Measurements from ENCODE around the gene PLA2G2E.
"Not testable (repeated sequence)": the region's sequence is repeated elsewhere in the genome, so short reads cannot be mapped to it uniquely, and the experiment has no call there.

The PLA2G2E gene

GRCh38 chr1:19889656-19890055, 33.8 kb downstream of the PLA2G2E start:
- TF ChIP-seq, protein P1, sequence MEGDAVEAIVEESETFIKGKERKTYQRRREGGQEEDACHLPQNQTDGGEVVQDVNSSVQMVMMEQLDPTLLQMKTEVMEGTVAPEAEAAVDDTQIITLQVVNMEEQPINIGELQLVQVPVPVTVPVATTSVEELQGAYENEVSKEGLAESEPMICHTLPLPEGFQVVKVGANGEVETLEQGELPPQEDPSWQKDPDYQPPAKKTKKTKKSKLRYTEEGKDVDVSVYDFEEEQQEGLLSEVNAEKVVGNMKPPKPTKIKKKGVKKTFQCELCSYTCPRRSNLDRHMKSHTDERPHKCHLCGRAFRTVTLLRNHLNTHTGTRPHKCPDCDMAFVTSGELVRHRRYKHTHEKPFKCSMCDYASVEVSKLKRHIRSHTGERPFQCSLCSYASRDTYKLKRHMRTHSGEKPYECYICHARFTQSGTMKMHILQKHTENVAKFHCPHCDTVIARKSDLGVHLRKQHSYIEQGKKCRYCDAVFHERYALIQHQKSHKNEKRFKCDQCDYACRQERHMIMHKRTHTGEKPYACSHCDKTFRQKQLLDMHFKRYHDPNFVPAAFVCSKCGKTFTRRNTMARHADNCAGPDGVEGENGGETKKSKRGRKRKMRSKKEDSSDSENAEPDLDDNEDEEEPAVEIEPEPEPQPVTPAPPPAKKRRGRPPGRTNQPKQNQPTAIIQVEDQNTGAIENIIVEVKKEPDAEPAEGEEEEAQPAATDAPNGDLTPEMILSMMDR (IDR thresholded peaks at IDR 0.05; ENCODE audit: low read depth, low read length): no peak
- H3K9me3 ChIP-seq: no peaks in the 10 kb centered on the region
- H3K27me3 ChIP-seq: no peaks in the 10 kb centered on the region
- no peak for DNase-seq
- no peak overlapping the region for H3K4me3 ChIP-seq (ENCODE audit: low read depth, low read length)
- H3K36me3 ChIP-seq: peaks cover 19% of the 10 kb centered on the region
- no peaks in the 10 kb centered on the region for H3K4me1 ChIP-seq

GRCh38 chr1:19888112-19888511, 35.3 kb downstream of the PLA2G2E start:
- H3K27me3 ChIP-seq: no peaks in the 10 kb centered on the region
- H3K9me3 ChIP-seq: no peaks in the 10 kb centered on the region
- H3K36me3 ChIP-seq: peaks cover 13% of the 10 kb centered on the region
- TF ChIP-seq, protein P1 (IDR thresholded peaks at IDR 0.05; ENCODE audit: low read depth, low read length): no peak
- no peak overlapping the region for H3K4me3 ChIP-seq (ENCODE audit: low read depth, low read length)
- DNase-seq: no peak
- no peaks in the 10 kb centered on the region for H3K4me1 ChIP-seq

GRCh38 chr1:19885821-19886220, 37.6 kb downstream of the PLA2G2E start:
- no peak overlapping the region for H3K4me3 ChIP-seq (ENCODE audit: low read depth, low read length)
- TF ChIP-seq, protein P1 (IDR thresholded peaks at IDR 0.05; ENCODE audit: low read depth, low read length): no peak
- DNase-seq: no peak
- no peaks in the 10 kb centered on the region for H3K27me3 ChIP-seq
- H3K4me1 ChIP-seq: no peaks in the 10 kb centered on the region
- H3K36me3 ChIP-seq: no peaks in the 10 kb centered on the region; the same call in none of the 2 replicates
- H3K9me3 ChIP-seq: no peaks in the 10 kb centered on the region

GRCh38 chr1:19884312-19884711, 39.1 kb downstream of the PLA2G2E start:
- Histone ChIP-seq H3K27me3 (no peaks in the 10 kb centered on the region), H3K36me3 (no peaks in the 10 kb centered on the region; the same call in 1 of the 2 replicates), H3K4me1 (no peaks in the 10 kb centered on the region), H3K4me3 (ENCODE audit: low read depth, low read length) (no peak overlapping the region; the same call in 1 of the 2 replicates), H3K9me3 (no peaks in the 10 kb centered on the region)
- DNase-seq: no peak
- TF ChIP-seq, protein P1 (IDR thresholded peaks at IDR 0.05; ENCODE audit: low read depth, low read length): no peak

GRCh38 chr1:19882111-19883071, 41.0 kb downstream of the PLA2G2E start, which contains the start of gene OTUD3:
OTUD3 (plus strand) TSS chr1:19882395; CDS start chr1:19882514, 119 bp downstream.
- H3K4me3 ChIP-seq (ENCODE audit: low read depth, low read length): peak within 1 kb of the TSS; percentile 84
- no peaks in the 10 kb centered on the region; the same call in 1 of the 2 replicates for H3K36me3 ChIP-seq
- H3K4me1 ChIP-seq: peaks cover 4% of the 10 kb centered on the region
- TF ChIP-seq, protein P1 (IDR thresholded peaks at IDR 0.05; ENCODE audit: low read depth, low read length): peak; percentile 71
- no peaks in the 10 kb centered on the region; the same call in 1 of the 2 replicates for H3K9me3 ChIP-seq
- DNase-seq: peak; percentile 91
- H3K27me3 ChIP-seq: no peaks in the 10 kb centered on the region

- H3K4me1 ChIP-seq; H3K36me3 ChIP-seq; H3K9me3 ChIP-seq; H3K4me3 ChIP-seq (ENCODE audit: low read depth, low read length); DNase-seq; H3K27me3 ChIP-seq: not testable (repeated sequence)
These were observed 42.6 kb downstream of the PLA2G2E start for GRCh38 chr1:19880841-19881240.

Measured in BE2C (cell line).